HG03175 (cell line): Measurements from ENCODE around the gene HMGCL.
"Not testable (repeated sequence)": the region's sequence is repeated elsewhere in the genome, so short reads cannot be mapped to it uniquely, and the experiment has no call there.

Experiments used
- ATAC-seq: cut with Tn5 transposase; IDR thresholded peaks from one replicate; pipeline ENCODE4 v1.9.1; 2021; ENCODE audit warnings: mild to moderate bottlenecking, moderate library complexity; ENCODE audit not compliant: unreplicated experiment

Gene HMGCL

DNA sequence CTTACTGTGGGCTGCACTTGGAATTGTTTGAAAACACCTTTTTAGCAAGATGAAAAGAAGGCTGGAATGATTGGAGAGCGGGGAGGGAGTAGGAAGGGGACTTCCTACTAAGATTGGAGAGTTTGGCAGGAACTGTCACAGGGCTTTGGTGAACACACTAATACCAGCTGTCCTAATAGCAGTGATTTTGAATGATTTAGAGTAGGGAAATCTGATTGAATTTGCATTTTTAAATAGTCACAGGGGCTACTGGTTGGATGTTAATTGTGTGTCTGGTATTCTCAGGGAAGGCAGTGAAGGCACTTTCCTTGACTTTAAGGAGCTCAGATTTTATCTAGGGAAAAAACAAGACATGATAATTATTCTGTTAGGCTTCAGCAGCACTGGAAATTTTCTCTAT, 2.5 kb upstream of the HMGCL start:
- no peak for ATAC-seq

DNA sequence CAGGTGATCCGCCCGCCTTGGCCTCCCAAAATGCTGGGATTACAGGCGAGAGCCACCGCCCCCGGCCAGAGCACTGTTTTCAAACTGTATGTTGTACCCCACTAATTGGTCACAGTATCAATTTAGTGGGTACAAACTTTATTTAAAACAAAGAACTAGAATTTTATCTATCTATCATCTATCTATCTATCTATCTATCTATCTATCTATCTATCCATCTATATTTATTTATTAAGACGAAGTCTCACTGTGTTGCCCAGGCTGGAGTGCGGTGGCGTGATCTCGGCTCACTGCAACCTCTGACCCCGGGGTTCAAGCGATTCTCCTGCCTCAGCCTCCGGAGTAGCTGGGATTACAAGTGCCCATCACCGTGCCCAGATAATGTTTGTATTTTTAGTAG, 1.4 kb upstream of the HMGCL start:
- not testable (repeated sequence) for ATAC-seq

DNA sequence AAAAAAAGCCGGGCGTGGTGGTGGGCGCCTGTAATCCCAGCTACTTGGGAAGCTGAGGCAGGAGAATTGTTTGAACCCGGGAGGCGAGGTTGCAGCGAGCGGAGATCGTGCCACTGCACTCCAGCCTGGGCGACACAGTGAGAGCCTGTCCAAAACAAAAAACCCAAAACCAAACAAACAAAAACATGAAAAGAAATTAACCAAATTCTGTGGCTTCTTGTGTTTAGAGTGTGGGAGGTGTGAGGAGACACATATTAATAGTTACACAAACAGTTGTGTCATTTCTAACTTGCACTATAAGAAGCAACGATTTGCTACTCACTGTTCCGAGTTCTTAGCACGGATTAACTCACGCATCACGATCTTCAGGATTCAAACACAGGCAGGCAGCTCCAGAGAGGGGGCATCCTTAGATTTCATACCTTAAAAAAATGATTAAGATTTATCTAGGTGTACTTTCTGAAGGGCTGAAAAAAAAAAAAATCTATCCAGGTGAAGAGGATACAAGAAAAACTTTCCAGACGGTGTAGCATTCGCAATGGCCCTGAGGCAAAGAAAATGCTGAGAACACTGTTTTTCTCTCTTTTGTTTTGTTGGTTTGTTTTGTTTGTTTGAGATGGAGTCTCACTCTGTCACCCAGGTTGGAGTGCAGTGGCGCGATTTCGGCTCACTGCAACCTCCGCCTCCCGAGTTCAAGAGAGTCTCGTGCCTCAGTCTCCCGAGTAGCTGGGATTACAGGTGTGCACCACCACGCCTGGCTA, 713 bp upstream of the HMGCL start:
- peak; percentile 38 for ATAC-seq

DNA sequence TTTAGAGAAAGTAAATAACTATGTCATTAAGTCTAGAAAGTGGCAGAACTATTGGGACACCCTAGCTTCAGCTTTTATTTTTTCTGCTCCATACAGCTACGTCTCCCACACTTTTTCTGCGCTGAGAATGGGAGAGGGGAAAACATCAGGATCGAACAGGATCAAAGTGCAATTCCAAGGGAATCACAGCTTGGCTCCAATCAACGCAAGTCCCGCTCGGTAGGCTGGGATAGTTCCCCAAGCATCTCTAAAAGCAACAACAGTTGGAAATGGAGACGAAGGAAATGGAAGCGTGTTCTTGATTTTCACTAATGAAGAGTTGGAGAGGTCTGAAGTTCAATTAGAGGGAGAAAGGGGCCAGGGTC, 536 bp downstream of the HMGCL start:
- no peak for ATAC-seq

DNA sequence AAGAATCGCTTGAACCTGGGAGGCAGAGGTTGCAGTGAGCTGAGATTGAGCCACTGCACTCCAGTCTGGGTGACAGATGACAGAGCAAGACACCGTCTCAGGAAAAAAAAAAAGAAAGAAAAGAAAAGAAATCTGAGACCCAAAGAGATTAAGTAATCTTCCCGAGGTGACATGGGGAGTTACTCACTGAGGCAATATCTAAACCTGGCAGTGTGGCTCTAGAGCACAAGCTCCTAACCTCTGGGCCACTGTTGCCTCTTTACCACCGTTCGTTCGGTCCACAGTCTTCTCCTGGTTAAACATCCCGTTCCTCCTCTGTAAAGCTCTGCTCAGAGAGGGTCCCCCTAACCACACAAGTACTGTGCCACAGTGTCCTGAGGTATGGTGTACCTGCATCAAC, 1.5 kb downstream of the HMGCL start:
- ATAC-seq: no peak

DNA sequence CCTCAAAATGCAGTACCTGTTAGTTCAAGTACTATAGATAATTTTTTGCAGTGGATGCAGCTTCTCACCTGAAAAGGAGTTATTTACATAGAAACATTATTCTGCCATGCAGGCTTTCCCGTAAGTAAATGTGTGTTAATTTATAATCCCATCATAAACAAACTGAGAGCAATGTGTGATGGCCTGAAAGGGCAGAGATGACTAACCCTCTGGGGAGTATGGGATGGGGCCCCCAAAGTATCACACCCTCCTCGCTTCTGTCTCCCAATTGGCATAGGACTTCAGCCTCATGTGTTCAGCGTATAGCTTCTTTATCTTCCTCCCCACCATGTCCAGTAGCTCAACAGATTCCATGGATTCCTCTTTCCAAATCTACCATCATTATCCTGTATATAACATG, 7.6 kb downstream of the HMGCL start:
- no peak for ATAC-seq

DNA sequence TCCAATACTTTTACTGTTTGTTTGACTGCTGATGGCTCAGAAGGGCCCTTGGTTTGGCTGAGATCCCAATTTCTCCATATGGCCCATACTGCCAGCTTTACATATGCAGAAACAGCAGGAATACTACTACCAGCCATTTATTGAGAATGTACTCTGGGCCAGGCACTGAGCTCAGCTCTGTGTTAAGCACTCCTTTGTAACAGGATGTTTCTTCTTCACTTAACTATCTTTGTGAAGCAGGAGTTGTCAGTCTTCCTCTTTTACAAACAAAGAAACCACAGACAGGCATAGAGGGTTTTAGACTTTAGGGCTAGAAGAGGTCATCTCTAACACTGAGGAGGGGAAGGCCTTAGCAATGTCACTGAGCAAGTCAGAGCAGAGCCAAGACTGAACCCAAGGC, 8.3 kb downstream of the HMGCL start:
- ATAC-seq: no peak

DNA sequence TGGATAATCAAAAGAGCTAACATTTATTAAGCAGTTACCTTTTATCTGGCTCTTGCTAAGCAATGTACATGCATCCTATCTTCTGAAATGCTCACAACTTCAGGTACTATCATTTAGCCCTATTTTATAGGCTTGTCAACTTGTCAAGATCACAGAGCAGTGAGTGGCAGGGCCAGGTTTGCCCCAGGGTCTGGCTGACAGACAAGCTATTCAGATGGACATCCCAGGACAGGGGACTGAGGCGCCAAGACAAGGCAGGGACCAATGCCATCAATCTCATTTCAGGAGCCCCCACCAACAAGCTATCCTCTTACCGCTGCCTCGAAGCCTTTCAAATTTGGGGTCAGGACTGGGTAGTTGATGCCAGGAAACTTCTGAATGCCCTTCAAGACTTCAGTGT, 8.9 kb downstream of the HMGCL start:
- no peak for ATAC-seq

DNA sequence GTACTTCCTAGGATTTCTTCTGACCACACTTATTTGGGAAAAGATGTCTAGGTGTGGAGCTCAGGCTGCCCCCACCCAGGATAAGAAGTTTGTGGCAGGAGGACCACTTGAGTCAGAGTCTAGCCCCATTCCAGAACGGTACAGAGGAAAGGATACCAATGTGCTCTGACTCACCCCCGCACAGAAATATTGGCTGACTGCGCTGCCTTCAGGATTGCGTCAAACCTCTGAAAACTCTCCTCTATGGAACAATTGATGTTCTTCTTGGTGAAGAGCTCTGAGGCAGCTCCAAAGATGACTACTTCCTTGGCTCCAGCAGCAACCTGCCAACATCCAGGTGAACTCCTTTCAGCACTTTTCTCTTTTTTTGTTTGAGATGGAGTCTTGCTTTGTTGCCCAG, 11.2 kb downstream of the HMGCL start:
- ATAC-seq: no peak

DNA sequence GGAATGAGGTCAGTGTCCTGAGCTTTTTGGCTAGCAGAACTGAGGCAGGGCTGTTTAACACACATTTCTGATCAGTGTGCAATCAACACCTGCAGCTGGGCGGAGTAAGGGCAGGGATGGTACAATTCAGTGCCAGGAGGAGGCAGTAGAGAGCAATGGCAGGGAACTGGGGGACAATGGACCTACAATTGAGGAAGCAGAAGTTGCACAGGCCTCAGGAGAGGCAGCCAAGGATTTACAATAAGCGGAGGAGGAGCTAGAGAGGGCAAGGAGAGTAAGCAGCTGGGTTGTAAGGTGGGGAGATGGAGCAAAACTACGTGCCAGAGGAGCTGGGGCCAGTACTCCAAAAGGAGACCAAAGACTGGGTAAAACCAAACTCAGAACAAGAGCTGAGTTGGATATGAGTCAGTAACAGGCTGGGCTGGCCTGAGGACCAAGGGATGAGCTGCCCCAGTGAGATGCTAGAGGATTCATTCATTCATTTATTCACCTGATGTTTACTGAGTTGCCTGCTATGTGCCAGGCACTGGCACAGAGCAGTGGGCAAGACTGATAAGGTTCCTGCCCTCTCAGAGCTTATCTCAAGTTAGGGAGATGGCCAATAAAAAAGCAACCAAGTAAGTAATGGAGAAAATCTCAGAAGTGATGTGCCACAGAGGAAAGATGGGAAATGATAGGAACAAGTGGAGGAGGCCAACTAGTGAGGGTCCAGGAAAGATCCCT, 14.2 kb downstream of the HMGCL start:
- no peak for ATAC-seq

DNA sequence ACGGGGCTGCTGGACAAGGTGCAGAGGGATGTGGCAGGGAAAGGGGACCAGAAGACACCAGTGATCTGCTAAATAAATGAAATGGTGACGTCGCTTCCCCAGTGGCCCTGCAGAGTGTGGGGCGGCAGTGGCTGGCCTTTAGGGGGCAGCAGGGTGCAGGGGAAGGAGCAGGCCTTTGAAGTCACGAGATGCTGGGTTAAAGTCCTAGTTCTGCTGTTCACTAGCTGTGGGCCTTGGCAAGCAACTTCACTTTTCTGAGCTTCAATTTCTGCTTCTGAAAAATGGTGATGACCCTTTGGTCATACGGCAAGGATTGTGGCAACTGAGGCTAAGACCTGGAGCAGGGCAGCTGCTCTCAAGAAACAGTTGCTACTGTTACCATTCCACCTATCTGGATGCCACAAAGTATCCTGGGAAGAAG, 15.5 kb downstream of the HMGCL start:
- no peak for ATAC-seq

DNA sequence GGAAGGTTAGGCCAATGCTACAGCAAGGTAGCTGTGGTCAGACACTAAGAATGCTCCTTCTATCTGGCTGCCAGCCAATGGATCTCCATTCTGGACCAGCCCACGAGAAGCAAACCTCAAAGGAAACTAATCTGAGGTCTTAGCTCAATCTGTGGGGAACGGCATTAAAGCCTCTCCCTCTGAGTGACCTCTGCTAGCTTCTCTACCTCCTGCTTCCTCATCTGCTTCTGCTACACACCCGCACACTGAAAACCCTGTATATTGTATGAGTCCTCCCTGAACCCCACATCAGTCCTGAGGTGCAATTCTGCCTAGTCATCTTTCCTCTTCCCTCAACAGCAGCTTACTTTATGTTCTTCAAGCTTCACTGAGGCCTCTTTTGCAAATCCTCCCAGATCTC, 17.8 kb downstream of the HMGCL start:
- no peak for ATAC-seq

DNA sequence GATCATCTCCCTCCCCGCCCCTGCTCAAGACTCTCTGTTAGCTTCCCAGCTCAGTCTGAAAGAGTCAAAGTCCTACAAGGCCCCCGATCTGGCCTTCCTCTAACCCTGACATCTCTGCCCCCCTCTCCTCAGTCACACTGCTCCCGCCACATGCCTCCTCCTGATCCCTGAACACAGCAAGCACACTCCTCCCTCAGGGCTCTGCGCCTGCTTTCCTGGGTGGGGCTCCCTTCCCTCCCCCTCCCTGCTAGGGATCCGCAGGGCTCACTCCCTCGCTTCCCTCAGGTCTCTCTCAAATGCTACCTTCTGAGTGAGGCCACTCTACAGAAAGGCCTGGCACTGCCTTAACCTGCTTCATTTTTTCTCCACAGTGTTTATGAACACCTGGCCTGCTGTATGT, 18.9 kb downstream of the HMGCL start:
- no peak for ATAC-seq

DNA sequence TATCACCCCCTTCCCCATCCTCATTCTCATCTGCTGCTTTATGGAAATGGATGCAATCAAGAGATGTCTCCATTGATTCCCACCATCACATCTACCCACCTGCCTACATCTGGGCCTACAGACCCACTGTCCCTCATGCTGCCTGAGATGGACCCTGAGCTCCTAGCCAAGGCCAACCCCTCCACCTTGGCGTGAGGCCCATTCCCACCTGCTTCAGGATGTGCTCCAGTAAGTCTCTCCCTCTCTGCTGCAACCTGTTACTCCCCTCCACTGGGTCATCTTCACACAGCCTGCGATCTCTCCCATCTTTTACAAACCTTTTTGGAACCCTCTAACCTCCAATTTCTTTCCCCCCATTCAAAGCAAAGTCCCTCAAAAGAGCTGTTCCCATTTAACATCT, 20.2 kb downstream of the HMGCL start:
- ATAC-seq: no peak

DNA sequence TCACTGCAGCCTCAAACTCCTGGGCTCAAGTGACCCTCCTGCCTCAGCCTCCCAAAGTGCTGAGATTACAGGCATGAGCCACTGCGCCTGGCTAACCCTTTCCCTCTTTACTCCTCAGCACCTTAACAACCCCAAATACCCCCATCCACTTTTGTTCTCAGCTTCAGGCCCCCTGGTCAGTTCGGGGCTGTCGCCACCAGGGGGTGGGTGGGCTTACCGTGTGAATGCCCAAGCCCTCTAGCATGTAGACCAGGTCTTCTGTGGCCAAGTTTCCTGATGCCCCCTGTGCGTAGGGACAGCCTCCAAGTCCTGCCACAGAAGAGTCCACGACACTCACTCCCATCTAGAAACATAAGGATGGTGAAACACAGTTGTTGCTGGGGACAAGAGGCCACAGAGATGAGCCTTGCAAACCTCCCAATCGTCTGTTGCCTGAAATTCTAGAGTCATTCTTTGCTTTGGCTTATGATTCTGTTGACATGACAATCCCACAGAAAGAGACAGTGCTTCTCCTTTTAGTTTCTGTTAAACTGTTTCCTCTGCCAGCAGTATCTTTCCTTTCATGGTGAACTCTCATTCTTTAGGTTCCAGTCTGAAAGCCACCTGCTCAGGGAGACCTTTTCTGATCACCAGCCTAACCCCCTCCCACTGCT, 20.9 kb downstream of the HMGCL start:
- no peak for ATAC-seq

DNA sequence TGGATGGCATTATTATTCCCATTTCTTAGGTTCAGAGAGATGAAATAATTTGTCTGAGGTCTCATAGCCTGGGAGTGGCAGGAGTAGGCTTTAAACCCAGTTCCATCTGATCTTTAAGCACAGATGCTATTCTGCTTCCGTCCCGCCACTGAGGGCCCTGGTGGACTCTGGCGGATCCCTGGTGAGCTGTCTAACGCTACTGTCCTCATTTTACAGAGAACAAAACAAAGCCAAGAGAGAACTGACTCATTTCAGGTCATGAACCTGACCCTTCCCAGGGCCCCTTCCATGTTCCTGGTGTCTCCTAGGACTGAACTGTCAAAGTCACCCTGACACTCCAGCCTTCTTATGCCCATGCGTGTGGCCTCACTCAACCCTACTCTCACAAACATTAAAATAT, 21.6 kb downstream of the HMGCL start:
- no peak for ATAC-seq

DNA sequence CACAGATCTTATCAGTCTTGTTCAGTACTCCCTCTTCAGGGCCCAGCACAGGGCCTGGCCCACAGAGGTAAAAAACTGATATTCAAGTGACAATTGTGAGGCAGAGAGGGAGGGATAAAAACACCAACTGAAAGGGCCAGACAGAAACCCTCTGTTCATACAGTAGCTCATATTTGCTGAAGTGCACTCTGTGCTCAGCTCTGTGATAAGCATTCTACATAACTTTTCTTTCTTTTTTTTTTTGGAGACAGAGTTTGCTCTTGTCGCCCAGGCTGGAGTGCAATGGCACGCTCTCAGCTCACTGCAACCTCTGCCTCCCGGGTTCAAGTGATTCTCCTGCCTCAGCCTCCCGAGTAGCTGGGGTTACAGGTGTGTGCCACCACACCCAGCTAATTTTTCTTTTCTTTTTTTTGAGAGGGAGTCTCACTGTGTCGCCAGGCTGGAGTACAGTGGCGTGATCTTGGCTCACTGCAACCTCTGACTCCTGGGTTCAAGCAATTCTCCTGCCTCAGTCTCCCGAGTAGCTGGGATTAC, 22.4 kb downstream of the HMGCL start:
- not testable (repeated sequence) for ATAC-seq

DNA sequence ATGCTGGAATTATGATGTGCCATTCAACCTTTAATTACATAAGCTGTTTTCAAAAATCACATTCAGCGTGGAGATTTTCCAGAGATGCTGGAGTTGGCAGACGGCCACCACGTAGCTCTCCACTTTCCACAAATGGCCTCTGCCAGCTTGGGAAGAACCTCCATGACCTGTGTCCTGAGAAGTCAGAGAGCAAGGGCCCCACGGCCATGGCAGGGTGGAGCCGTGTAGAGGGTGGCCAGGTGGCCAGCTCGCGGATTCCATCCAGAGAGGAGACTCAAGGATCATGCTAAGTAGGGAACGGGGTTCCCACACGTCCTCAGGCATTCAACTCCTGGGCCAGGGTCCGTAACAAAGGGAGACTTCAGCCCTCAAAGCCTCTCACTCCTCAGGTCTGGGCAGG, 23.4 kb downstream of the HMGCL start:
- no peak for ATAC-seq

DNA sequence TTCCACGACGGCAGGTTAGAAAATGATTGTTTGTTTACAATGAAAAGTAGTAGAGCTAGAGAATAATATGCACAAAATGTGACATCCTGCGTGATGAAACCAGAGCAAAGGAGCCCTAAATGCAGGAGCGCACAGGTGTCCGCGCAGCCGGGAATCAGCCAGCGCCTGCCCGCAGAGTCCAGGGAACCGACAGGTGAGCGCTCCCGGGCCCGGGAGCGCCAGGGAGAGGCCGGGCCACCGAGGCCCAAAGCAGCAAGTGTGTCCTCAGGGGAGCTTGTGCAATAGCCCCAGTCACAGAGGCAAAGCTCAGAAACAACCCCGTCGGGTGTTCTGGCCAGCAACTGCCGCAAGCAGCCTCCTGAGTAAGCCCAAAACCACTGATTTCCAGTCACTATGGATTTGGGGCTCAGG, 23.9 kb downstream of the HMGCL start:
- no peak for ATAC-seq

DNA sequence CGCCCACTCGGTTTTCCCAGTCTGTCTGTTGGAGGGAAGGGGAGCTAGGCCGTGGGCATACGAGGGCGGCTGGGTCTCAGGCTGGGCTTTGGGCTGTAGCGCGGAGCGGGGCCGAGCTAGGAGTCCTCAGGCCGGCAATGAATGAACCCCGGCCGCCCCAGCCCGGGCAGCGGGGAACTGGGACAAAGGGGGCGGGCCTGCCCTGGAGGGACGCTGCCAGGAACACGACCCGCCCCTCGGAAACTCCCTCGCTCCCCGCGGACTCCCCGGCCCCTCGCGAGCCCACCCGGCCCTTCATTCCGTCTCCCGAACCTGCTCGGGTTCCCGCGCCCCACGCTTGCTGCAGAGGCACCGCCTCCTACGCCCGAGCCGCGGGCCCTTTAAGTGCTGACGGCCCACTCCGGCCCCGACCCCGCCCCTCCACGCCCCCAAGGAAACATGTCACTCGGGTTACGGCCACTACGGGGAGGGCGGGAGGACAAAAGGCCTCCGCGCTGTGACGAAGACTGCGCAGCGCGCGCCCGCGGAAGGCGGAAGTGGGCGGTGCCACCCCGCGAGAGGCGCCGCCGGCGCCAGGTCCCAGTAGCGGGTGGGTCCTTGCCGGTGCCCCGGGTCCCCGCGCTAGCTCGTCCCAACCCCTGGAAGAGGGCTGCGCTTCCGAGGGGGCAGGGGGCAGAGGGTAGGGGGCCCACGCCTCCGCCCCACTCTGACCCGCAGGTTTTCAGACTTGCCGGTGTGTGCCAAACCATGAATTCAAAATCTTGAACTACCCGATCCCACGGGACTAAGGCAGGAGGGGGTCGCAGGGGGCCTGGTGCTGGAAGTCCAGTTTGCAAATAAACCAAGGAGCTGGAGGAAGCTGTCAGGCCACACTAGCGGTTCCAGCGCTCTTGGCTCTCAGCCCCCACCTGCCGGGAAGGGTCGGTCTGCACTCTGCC, 24.6 kb downstream of the HMGCL start, which contains the start of gene GALE:
Gene GALE (minus strand): TSS at position 355 of the 938 bp plus-strand sequence. CDS start 1,747 bp downstream, outside the sequence.
- peak; percentile 87 for ATAC-seq
